Trophoblast cell (in vitro differentiated cells and primary cell): ENCODE results near the gene INHBA.
A peak's percentile ranks its signal among the peaks of the same experiment; 100 is the strongest.

Experiments
- DNase-seq, 2 donors: peaks; one replicate each; pipeline ENCODE4 v3.0.0-alpha.2; 2016
- H2AFZ ChIP-seq: 2 replicates; pipeline ENCODE4 v1.6.1; 2013; ENCODE audit warnings: low read length, moderate library complexity, mild to moderate bottlenecking; ENCODE audit not compliant: insufficient read depth, poor library complexity
- H2AK5ac ChIP-seq: 2 replicates; pipeline ENCODE4 v1.6.1; 2013; ENCODE audit warnings: mild to moderate bottlenecking, low read length
- H2BK120ac ChIP-seq: 2 replicates; pipeline ENCODE4 v1.6.1; 2013; ENCODE audit warnings: low read length, mild to moderate bottlenecking, moderate library complexity; ENCODE audit not compliant: insufficient read depth, poor library complexity
- H2BK12ac ChIP-seq: 2 replicates; pipeline ENCODE4 v1.6.1; 2013; ENCODE audit warnings: mild to moderate bottlenecking, low read length, moderate library complexity
- H2BK5ac ChIP-seq: 2 replicates; pipeline ENCODE4 v1.6.1; 2013; ENCODE audit warnings: low read length, low read depth, moderate library complexity, mild to moderate bottlenecking; ENCODE audit not compliant: poor library complexity
- H3K14ac ChIP-seq: 2 replicates; pipeline ENCODE4 v1.6.1; 2013; ENCODE audit warnings: mild to moderate bottlenecking, low read length
- H3K18ac ChIP-seq: 2 replicates; pipeline ENCODE4 v1.6.1; 2013; ENCODE audit warnings: mild to moderate bottlenecking, low read length
- H3K23ac ChIP-seq: 2 replicates; pipeline ENCODE4 v1.6.1; 2013; ENCODE audit warnings: low read length
- H3K27ac ChIP-seq: 2 replicates; pipeline ENCODE4 v1.5.1; 2013; ENCODE audit warnings: low read depth, mild to moderate bottlenecking, inconsistent platforms, low read length, moderate library complexity
- H3K27me3 ChIP-seq: 2 replicates; pipeline ENCODE4 v1.6.1; 2013; ENCODE audit warnings: inconsistent platforms, mild to moderate bottlenecking, low read length, moderate library complexity; ENCODE audit not compliant: insufficient read depth
- H3K36me3 ChIP-seq, 2 experiments: 1 replicate in 1 of 2; 2 replicates in 1 of 2; pipeline ENCODE4 v1.6.1; 2013; ENCODE audit warnings: low read length in 2 of 2, mild to moderate bottlenecking in 2 of 2, moderate library complexity in 1 of 2; ENCODE audit not compliant: insufficient read depth in 2 of 2, control insufficient read depth in 1 of 2
- H3K4ac ChIP-seq: 2 replicates; pipeline ENCODE4 v1.6.1; 2013; ENCODE audit warnings: low read depth, mild to moderate bottlenecking, low read length, moderate library complexity
- H3K4me1 ChIP-seq, 2 experiments: 1 replicate in 1 of 2; 2 replicates in 1 of 2; pipeline ENCODE4 v1.6.1; 2013; ENCODE audit warnings: low read length in 2 of 2, mild to moderate bottlenecking in 2 of 2, moderate library complexity in 1 of 2; ENCODE audit not compliant: insufficient read depth in 2 of 2, control insufficient read depth in 1 of 2
- H3K4me2 ChIP-seq: 2 replicates; pipeline ENCODE4 v1.6.1; 2013; ENCODE audit warnings: inconsistent platforms, mild to moderate bottlenecking, low read length, moderate library complexity
- H3K4me3 ChIP-seq: 2 replicates; pipeline ENCODE4 v1.5.1; 2013; ENCODE audit warnings: mild to moderate bottlenecking, low read depth, low read length, inconsistent platforms
- H3K79me1 ChIP-seq: one replicate; pipeline ENCODE4 v1.6.1; 2013; ENCODE audit warnings: low read length
- H3K79me2 ChIP-seq: 2 replicates; pipeline ENCODE4 v1.6.1; 2013; ENCODE audit warnings: low read length, mild to moderate bottlenecking; ENCODE audit not compliant: control insufficient read depth, insufficient read depth, poor library complexity
- H3K9ac ChIP-seq: 2 replicates; pipeline ENCODE4 v1.6.1; 2013; ENCODE audit warnings: mild to moderate bottlenecking, low read length
- H3K9me3 ChIP-seq: 2 replicates; pipeline ENCODE4 v1.6.1; 2013; ENCODE audit warnings: low read depth, mild to moderate bottlenecking, control low read depth, inconsistent platforms, low read length; ENCODE audit not compliant: insufficient read depth
- H4K12ac ChIP-seq: 2 replicates; pipeline ENCODE4 v1.6.1; 2013; ENCODE audit warnings: low read depth, mild to moderate bottlenecking, low read length, moderate library complexity
- H4K8ac ChIP-seq: 2 replicates; pipeline ENCODE4 v1.6.1; 2013; ENCODE audit warnings: low read depth, mild to moderate bottlenecking, low read length, moderate library complexity
- H4K91ac ChIP-seq: one replicate; pipeline ENCODE4 v1.6.1; 2013; ENCODE audit warnings: low read depth, mild to moderate bottlenecking, low read length, moderate library complexity
- WGBS: extraction: QIAGEN DNeasy Blood & Tissue Kit; methylation state at CpG from one replicate; pipeline ENCODE4 v1.1.7; 2013; ENCODE audit warnings: missing lambda C conversion rate; ENCODE audit not compliant: insufficient read length, insufficient coverage; ENCODE audit errors: extremely low coverage; 5-methylcytosine and 5-hydroxymethylcytosine counted together

INHBA gene

DNA sequence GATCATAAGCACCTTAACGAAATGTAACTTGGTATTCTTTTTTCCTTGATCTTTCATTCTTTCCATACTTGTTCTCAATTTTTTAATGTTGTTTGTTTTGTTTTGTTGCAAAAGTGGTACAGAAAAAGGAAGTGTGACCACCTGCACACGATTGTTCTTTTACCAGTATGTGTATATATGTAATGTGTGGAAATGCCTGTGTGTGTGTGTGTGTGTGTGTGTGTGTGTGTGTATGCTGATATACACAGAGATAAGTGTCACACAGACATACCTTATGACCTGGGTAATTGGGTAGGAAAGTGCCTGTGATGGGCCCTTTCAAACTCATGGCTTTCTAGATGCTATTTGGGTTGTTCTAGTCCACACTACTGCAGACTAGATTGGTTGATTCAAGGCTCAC lies 14.0 kb downstream of the INHBA start:
- H3K79me1 ChIP-seq: peaks cover 3% of the 10 kb centered on the region
- H2AK5ac ChIP-seq: no peak overlapping the region
- no peak for DNase-seq
- H3K4me2 ChIP-seq: no peak overlapping the region
- no peak overlapping the region for H3K23ac ChIP-seq
- no peak overlapping the region for H3K4ac ChIP-seq
- no peak overlapping the region for H4K12ac ChIP-seq
- no peak overlapping the region for H3K18ac ChIP-seq
- H4K91ac ChIP-seq: no peak overlapping the region
- no peaks in the 10 kb centered on the region for H3K27me3 ChIP-seq
- H2BK120ac ChIP-seq: no peak overlapping the region
- H3K27ac ChIP-seq: no peak overlapping the region
- no peak overlapping the region for H4K8ac ChIP-seq
- H3K36me3 ChIP-seq: peaks cover 11 to 24% of the 10 kb centered on the region in 2 experiments
- no peaks in the 10 kb centered on the region for H3K9me3 ChIP-seq
- no peaks in the 10 kb centered on the region for H3K79me2 ChIP-seq
- H3K4me3 ChIP-seq: no peak overlapping the region
- no peak overlapping the region for H2AFZ ChIP-seq
- H3K9ac ChIP-seq: no peak overlapping the region
- no CpG with 5 or more reads among the region's 2 CpGs for WGBS
- H2BK12ac ChIP-seq: no peak overlapping the region
- H3K4me1 ChIP-seq: peaks cover 2 to 5% of the 10 kb centered on the region in 2 experiments
- H2BK5ac ChIP-seq: no peak overlapping the region
- no peak overlapping the region for H3K14ac ChIP-seq

DNA sequence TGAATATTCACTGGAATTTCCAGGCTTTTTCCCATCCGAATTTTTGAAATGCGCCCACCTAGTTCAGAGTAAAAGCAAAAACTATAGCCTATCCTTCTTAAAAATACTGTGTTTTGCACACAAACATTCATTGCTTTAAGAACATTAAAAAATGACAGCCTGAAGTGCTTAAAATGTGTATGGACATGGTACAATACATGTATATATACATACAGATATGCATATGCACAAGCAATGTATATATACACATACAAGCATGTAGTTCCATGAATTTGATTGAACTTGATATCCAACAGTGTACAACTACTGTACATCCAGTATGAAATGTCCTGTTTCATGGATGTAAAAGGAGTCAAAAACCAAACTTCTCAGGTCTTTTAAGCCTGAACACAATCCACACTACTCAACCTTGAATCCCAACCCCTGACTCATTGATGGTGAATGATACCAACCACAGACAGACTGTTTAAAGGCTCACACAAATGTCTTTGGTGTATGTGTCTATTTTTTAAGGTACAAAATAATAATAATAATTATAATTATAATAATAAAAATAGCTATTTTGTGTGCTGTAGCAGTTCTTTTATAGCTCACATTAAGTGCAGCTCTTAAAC lies 14.8 kb downstream of the INHBA start:
- Histone ChIP-seq H3K4ac (no peak overlapping the region), H3K27me3 (no peaks in the 10 kb centered on the region), H3K14ac (no peak overlapping the region), H4K91ac (no peak overlapping the region), H4K12ac (no peak overlapping the region), H3K79me1 (peaks cover 3% of the 10 kb centered on the region), H2BK12ac (no peak overlapping the region), H2AK5ac (no peak overlapping the region), H3K23ac (no peak overlapping the region), H3K4me1 (peaks cover 2 to 5% of the 10 kb centered on the region in 2 experiments), H3K9me3 (no peaks in the 10 kb centered on the region), H3K9ac (no peak overlapping the region), H3K27ac (no peak overlapping the region), H3K36me3 (peaks cover 11 to 21% of the 10 kb centered on the region in 2 experiments), H4K8ac (no peak overlapping the region), H2BK120ac (no peak overlapping the region), H3K18ac (no peak overlapping the region), H2BK5ac (no peak overlapping the region), H3K4me2 (no peak overlapping the region), H3K4me3 (no peak overlapping the region), H2AFZ (no peak overlapping the region), H3K79me2 (no peaks in the 10 kb centered on the region)
- DNase-seq: peak in 1 of 2 donors; percentile 24
- WGBS: no CpG with 5 or more reads among the region's 2 CpGs

DNA sequence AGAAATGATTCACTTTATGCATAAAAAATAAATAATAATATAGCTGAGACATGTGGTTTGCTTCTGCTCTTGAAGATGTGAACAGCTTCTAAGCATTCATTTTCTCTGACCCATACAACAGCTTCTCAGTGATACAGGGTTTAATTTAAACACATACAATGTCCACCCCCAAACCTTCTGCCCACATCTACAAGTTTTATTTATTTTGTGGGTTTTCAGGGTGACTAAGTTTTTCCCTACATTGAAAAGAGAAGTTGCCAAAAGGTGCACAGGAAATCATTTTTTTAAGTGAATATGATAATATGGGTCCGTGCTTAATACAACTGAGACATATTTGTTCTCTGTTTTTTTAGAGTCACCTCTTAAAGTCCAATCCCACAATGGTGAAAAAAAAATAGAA lies 17.2 kb downstream of the INHBA start:
- H3K18ac ChIP-seq: no peak overlapping the region
- no peaks in the 10 kb centered on the region for H3K27me3 ChIP-seq
- H3K9me3 ChIP-seq: no peaks in the 10 kb centered on the region
- no peak overlapping the region for H3K9ac ChIP-seq
- H3K27ac ChIP-seq: no peak overlapping the region
- H3K36me3 ChIP-seq: peaks cover 9 to 13% of the 10 kb centered on the region in 2 experiments
- H2AFZ ChIP-seq: no peak overlapping the region
- DNase-seq: no peak
- WGBS: no CpG with 5 or more reads among the region's 1 CpG
- no peak overlapping the region for H2BK12ac ChIP-seq
- no peak overlapping the region for H3K4me3 ChIP-seq
- H3K79me2 ChIP-seq: no peaks in the 10 kb centered on the region
- H2BK5ac ChIP-seq: no peak overlapping the region
- no peak overlapping the region for H2AK5ac ChIP-seq
- H2BK120ac ChIP-seq: no peak overlapping the region
- no peak overlapping the region for H4K91ac ChIP-seq
- no peak overlapping the region for H3K14ac ChIP-seq
- no peak overlapping the region for H3K4ac ChIP-seq
- H4K8ac ChIP-seq: no peak overlapping the region
- H3K4me2 ChIP-seq: no peak overlapping the region
- H4K12ac ChIP-seq: no peak overlapping the region
- H3K4me1 ChIP-seq: no peaks in the 10 kb centered on the region
- H3K79me1 ChIP-seq: no peaks in the 10 kb centered on the region
- H3K23ac ChIP-seq: no peak overlapping the region

DNA sequence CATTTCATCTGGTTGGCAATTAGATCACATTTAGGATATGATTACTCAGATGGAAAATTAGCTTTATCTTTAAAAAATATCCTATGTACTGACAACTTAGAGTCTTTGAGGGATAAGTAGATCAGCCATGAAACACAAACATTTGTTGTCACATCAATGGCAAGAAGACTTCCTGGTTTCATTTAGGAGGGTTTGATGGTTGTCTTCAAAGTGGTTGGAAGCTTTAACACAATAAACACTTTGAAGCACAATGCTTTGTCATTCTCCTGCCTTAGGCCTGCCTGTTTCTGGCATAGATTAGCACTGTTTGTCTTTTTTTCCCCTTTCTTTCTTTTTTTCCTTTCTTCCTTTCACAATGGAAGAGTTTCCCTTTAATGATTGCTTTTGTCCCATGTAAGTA lies 20.5 kb downstream of the INHBA start:
- H3K27ac ChIP-seq: no peak overlapping the region
- no peak overlapping the region for H2BK5ac ChIP-seq
- no peak overlapping the region for H3K23ac ChIP-seq
- H3K4ac ChIP-seq: no peak overlapping the region
- H3K36me3 ChIP-seq: no peaks in the 10 kb centered on the region
- no peak overlapping the region for H2AFZ ChIP-seq
- H3K79me2 ChIP-seq: no peaks in the 10 kb centered on the region
- H3K18ac ChIP-seq: no peak overlapping the region
- H4K91ac ChIP-seq: no peak overlapping the region
- no peak overlapping the region for H2BK12ac ChIP-seq
- H3K4me1 ChIP-seq: no peaks in the 10 kb centered on the region
- no peak for DNase-seq
- no peak overlapping the region for H2AK5ac ChIP-seq
- no peak overlapping the region for H3K14ac ChIP-seq
- H2BK120ac ChIP-seq: no peak overlapping the region
- no peaks in the 10 kb centered on the region for H3K79me1 ChIP-seq
- no peak overlapping the region for H3K4me3 ChIP-seq
- H3K9me3 ChIP-seq: no peaks in the 10 kb centered on the region
- H3K4me2 ChIP-seq: no peak overlapping the region
- no peak overlapping the region for H4K8ac ChIP-seq
- H3K9ac ChIP-seq: no peak overlapping the region
- H4K12ac ChIP-seq: no peak overlapping the region
- H3K27me3 ChIP-seq: no peaks in the 10 kb centered on the region
